SIG-M5 treated with dmso at 0.1 percent for 504 hours (cell line): ENCODE results near the gene KCNH2.

Source experiments
- DNase-seq: peaks from one replicate; lab custom pipeline; 2025; ENCODE audit not compliant: unreplicated experiment; lab: John Stamatoyannopoulos, UW

Gene KCNH2

DNA sequence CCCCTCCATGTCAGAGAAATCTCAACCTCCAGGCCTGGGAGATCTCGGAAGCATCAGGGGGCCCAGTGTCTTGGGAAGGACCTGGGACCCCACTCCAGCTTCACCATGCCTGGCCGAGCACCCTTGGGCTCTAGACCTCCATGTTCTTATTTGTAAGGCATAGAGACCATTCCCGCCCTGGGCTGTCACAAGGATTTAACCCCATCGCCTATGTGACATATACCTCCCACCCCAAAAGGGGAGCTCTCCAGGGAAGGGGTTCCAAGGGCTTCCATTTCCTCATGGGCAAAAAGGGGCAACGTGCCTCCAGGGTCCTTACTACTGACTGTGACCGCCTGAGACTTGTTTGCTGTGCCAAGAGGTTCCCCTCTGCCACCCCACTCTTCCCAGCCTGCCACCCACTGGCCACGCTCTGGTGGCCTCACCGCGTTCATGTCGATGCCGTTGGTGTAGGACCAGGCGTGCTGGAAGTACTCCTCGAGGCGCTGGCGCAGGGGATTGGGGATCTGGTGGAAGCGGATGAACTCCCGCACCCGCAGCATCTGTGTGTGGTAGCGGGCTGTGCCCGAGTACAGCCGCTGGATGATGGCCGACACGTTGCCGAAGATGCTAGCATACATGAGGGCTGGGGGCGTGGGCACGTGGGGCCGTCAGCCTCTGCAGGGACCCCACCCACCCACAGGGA, 27.5 kb downstream of the KCNH2 start:
- no peak for DNase-seq

GRCh38 chr7:150949971-150950491, 28.1 kb downstream of the KCNH2 start:
- no peak for DNase-seq

DNA sequence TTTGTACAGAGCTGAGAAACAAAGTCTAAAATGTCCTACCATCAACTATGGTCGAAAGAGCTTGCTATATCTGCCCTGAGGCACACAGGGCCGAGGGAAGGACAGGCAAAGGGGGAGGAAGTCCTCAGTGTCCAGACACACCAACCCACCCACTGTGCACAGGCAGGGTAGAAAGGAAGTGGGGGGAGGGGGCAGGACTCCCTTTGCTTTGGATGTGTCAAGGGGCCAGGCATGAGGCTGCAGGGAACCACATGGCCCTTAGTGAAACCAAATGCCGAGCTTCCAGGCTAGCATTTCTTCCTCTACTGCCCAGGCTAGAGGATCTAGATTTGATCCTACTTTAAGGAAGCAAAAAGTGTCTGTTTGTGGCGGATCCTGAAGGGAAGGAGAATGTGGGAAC, 28.6 kb downstream of the KCNH2 start:
- no peak for DNase-seq

- no peak for DNase-seq
Measured at GRCh38 chr7:150948791-150949251, 29.3 kb downstream of the KCNH2 start.

DNA sequence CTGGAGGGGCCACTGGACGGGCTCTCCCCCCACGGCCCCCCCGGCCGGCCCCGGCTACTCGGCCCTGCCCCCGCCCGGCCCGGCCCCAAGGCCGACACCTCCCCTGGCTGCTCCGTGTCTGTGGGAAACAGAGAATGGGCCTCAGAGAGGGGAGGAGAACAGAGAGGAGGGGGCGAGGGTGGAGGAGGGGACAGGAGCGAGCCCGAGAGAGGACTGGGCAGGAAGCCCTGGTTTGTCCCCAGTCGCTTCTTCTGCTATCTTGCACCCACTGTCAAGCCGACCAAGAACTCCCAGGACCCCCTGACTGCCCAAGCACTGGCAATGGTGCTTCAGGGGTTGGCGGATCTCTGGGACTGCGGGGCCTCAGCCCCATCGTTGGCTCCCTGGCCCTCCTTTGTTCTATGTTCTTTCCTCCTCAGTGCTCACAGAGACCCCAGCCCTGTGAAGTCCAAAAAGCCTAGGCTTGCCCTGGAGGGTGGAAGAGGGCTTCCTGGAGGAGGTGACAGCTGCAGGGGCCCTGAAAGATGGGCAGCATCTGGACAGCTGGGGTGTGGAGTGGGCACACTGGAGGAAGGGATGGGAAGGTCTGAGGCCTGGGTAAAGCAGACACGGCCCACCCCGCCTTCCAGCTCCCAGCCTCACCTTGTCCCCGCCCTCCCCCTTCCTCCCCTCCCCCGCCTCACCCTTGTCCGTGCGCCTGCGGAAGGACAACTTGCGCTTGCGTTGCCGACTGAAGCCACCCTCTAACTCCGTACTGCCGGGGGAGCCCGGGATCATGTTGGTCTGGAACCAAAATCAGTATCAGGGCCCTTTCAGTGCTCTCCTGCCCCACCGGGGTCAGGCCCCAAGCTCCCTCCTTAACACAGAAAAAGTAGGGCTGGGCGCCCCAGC, 30.1 kb downstream of the KCNH2 start:
- DNase-seq, result no peak

DNA sequence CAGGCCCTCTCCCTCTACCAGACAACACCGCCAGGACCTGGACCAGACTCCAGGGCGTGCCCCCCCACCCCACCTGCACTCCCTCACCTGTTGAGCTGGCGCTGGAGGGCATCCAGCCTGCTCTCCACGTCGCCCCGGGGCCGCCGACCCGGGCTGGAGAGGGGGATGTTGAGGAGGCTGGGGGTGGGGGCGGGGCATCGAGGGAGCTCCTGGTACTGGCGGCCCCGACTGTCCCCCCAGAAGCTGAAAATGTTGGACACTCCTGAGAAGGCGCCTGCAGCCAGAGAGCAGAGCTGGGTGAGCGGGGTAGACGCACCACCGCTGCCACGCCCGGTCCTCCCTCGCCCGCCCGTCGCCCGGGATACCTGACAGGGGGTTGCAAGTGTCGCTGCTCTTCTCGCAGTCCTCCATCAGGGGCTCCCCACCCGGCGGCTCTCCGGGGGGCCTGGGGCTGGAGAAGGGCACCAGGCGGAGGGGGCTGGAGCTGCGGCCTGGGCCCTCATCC, 30.8 kb downstream of the KCNH2 start:
- DNase-seq, result no peak

DNA sequence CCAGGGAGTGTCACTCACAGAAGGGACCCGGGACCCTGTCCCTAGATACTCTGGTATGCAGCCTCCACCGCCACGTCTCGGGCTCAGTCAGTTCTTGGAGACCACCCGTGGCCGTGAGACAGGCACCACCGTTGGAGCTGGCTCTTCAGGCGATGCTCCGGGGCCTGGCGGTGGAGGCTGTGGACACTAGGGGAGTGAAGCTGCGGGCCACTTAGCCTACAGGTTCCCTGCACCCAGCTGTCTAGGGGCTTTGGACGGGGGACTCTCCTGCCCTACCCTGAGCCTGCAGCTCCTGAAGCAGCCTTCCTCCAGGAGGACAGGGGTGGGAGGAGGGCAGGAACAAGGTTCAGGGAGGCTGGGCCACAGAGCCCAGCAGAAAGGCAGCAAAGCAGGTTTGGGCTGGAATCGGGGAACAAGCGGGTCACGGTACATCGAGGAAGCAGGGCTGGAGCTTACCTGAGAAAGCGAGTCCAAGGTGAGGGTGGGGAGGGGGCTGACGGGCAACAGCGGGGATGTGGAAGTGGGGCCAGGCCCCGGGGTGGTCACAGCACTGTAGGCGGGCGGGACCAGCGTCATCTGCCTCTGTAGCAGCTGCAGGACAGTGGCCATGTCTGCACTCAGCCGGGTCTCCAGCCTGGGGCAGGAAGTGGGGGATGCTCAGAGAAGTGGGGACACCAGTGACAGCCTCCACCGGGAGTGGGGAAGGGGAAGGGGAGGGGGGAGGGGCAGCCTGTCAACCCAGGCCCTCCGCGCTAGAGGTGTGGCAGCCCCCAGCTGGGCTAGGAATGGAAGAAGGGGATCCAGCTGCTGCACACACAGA, 31.5 kb downstream of the KCNH2 start:
- DNase-seq, result no peak

- DNase-seq, result no peak
Measured at GRCh38 chr7:150945853-150946420, 32.2 kb downstream of the KCNH2 start.

DNA sequence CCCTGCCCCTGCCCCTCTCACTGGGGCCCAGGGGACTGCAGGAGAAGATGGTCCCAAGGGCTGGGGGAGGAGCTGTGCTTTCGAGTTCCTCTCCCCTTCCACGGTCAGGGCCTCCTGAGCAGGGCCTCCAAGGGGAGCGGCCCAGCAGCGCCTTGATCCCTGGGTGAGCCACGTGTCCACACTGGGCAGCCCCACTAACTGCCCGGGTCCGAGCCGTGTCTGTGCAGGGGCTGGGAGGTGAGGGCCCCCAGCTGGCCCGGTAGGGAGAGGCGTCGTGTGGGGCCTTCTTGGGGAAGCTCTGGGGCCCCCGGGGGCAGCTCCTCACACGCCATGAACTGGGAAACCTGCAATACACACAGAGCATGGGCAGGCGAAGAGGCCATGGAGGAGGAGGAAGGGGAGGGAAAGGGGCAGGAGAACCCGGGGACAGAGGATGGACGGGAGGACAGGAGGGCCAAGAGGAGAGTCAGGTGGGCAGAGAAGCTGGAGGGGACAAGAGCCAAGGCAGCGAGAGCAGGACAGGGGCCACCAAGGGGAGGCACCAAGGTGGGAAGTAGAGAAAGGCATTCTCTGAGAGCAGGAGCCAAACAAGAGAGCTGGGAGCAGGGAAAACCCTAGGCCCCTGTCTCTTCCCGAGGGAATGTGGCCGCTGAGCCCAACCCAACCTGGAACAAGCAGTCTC, 32.8 kb downstream of the KCNH2 start:
- DNase-seq, result no peak

GRCh38 chr7:150944066-150945042, 33.8 kb downstream of the KCNH2 start:
- DNase-seq, result no peak

DNA sequence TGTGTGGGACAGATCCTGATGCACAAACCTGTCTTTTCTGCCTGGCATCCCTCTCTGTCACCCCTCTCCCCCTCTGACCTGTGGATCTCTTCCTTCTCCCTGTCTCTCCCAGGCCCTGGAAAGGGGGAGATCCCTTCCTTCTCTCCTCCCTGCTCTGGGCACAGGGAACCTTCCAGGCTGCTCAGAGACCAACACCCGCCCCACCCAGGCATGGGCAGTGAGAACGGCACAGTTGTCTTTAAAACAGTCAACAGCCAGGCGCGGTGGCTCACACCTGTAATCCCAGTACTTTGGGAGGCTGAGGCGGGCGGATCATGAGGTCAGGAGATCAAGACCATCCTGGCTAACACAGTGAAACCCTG, 34.7 kb downstream of the KCNH2 start:
- no peak for DNase-seq

DNA sequence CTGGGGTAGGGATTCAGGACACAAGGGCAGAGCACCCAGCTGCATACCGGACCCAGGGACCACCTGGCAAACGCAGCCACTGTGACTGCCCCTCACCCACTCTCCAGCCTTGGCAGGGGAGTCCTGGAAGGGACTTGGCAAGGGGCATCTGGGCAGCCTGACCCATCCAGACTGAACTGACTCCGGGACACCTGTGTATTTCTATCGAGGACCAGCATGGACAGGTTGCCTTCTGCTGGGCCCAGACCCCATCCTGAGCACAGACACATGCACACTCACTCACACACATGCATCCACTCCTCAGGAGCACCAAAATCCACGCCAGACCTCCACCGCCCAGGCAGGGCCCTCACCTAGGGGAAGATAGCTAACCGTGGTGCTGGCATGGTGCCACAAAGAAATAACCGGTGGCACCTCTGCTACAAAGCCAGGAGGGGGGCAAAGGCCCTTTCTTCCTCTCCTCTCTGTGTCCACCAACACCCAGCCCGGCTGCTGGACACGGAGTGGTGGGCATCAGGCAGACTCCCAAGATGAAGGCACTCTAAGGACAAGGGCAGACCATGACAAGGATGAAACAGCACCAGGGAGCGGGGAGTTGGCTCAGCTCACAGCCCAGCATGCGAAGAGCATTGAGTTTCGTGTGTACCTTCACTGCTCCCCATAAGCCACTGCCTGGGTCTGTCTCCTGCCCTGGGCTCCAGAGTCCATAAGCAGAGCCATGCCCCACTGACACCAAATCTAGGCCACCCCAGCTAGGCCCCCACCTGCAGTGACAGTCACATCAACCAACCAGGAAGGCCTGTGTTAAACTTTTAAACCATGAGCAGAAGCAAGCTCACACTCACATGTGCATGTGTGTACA, 35.3 kb downstream of the KCNH2 start:
- no peak for DNase-seq

DNA sequence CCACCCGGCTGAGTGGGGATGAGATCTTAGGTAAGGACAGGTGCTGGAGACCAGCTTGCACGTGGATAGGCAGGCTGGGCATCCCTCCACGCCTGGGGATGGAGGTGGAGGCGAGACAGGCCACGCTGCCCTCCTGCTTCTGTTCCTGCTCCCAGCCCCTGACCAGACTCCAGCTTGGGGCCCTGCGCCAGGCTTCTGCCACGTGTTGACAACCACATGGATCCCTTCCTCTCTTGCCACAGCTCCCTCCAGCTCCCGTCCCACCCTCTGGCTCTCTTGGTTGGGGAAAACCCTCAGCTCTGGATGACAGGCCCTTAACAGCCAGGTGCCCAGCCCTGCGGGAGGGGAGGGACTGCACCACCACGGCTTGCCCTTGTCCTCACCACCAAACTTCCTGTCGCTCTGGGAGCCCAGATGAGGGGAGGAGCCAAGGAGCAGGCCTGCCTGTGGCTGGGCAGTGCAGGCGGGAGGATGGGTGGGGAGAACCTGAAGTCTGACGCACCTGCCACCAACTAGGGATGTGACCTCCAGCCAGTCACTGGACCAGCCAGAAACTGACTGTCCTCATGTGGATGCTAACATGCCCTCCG, 36.0 kb downstream of the KCNH2 start:
- DNase-seq, result no peak

- no peak for DNase-seq
Measured at GRCh38 chr7:150941351-150942000, 36.6 kb downstream of the KCNH2 start.

GRCh38 chr7:150940431-150941102, 37.6 kb downstream of the KCNH2 start:
- no peak for DNase-seq

GRCh38 chr7:150939466-150939865, 38.7 kb downstream of the KCNH2 start:
- no peak for DNase-seq

- DNase-seq, result no peak
Measured at GRCh38 chr7:150939052-150939451, 39.1 kb downstream of the KCNH2 start.
